GM19455 (cell line): Measurements from ENCODE around the gene PCED1B.

ENCODE experiments used
- ATAC-seq: cut with Tn5 transposase; IDR thresholded peaks from one replicate; pipeline ENCODE4 v1.9.1; 2021; ENCODE audit not compliant: unreplicated experiment

Gene PCED1B

DNA sequence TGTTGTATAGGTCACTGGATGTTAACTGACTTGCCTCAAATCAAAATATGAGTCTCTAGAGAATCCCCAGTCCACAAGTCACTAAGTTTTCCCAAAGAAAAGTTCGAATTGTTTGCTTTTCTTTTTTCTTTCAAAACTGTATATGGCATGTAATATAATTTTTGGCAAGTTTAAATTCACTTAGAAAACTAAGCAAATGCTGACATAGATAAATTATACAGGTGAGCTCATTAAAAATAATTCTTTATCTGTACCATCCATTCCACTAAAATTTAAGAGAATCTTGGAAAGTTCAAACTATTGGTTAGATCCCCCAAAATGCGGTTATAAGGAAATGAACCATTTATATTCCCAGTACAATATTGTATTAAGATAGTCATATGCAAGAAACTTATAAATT is 145.9 kb downstream of the PCED1B start:
- no peak for ATAC-seq

DNA sequence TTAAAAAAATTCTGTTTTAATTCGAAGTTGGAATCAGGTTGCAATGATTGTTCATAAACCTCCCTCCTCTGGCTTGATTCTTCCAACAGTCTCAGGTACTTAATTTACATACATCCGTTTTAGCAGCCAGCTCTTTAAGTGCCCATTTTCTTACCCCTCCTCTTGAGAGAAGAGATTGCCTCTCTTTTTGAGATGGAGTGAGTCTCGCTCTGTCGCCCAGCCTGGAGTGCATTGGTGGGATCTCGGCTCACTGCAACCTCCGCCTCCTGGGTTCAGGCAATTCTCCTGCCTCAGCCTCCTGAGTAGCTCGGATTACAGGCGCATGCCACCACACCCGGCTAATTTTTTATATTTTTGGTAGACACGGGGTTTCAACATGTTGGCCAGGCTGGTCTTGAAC is 146.8 kb downstream of the PCED1B start:
- no peak for ATAC-seq

DNA sequence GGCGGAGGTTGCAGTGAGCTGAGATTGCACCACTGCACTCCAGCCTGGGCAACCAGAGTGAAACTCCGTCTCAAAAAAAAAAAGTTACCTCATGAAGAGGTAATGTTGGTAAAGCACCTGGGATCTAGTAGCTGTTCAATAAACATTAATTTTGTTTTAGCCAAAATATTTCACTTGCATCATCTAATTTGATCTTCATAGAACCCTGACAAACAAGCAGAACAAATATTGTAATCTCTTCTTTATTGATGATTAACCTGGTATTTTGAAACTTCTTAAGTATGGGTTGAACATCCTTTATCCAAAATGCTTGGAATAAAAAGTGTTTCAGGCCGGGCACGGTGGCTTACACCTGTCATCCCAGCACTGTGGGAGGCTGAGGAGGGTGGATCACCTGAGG is 149.4 kb downstream of the PCED1B start:
- ATAC-seq: no peak

DNA sequence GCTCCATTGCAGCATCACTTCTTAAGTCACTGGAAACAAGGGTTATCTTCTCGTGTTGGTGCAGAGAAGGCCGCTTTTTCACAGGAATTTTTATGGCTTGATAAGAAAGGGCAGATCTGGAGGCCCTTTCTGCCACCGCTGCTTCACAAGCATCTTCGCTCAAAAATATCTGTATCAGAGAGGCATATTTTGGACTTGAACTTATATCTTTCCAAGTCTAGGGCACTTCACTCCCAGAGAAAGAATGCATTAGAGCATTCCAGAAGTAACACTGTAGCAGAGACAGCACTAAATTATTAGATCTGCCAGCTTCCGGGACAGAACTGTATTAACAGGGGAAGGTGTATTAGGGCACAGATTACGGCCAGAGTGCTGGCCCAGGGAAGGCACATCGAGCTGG is 152.0 kb downstream of the PCED1B start:
- no peak for ATAC-seq

DNA sequence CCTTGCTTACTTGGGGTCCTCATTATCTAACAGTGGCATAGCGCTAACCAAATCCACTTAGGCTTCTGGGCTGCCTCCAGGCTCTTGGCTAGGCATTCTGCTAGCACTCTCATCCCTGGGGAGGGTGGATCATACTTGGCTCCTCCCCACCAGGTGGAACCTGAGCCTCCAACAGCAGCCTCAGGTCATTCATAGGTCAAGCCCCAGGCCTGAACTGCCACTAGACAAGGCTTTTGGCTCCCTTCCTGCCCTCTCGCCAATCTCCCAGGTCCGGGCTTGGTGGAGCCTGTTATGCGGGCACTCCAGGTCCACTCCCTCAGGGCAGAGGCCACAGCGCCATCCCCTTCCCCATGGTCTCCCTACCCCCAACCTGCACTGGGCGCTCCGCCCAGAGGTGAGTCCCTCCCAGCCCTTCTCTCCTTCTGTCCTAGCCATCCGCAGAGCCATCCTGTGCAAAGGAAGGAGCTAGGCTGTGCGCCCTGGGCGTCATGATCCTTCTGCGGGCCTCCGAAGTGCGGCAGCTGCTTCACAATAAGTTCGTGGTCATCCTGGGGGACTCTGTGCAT is 155.2 kb downstream of the PCED1B start:
- no peak for ATAC-seq

DNA sequence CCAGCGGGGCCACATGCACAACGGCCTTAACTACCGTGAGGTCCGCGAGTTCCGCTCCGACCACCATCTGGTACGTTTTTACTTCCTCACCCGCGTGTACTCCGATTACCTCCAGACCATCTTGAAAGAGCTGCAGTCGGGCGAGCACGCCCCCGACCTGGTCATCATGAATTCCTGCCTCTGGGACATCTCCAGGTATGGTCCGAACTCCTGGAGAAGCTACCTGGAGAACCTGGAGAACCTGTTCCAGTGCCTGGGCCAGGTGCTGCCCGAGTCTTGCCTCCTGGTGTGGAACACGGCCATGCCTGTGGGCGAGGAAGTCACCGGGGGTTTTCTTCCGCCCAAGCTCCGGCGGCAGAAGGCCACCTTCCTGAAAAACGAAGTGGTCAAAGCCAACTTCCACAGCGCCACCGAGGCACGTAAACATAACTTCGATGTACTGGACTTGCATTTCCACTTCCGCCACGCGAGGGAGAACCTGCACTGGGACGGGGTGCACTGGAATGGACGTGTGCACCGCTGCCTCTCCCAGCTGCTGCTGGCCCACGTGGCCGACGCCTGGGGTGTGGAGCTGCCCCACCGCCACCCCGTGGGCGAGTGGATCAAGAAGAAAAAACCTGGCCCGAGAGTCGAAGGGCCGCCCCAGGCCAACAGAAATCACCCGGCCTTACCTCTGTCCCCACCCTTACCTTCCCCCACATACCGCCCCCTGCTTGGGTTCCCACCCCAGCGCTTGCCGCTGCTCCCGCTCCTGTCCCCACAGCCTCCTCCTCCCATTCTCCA is 156.0 kb downstream of the PCED1B start:
- ATAC-seq: no peak

DNA sequence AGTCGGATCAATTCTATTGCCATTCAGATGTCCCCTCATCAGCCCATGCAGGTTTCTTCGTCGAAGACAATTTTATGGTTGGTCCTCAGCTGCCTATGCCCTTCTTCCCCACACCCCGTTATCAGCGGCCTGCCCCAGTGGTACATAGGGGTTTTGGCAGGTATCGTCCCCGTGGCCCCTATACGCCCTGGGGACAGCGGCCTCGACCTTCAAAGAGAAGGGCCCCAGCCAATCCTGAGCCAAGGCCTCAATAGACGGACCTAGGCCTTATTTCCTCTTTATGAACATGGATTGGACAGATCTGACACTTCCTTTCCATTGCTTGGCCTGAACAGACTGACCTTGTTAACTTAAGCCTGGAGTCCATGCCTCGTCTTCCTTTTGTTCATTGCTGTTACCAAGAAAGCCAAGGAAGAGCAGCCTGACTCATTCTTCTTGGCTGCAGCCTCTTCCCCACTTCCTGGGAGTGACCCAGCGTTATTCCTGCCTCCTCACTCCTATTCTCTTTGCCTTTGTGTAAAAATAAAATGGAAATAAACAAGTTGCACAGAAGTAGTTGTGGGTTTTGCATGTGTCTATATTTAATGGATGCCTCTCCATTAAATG is 156.8 kb downstream of the PCED1B start:
- ATAC-seq: no peak

DNA sequence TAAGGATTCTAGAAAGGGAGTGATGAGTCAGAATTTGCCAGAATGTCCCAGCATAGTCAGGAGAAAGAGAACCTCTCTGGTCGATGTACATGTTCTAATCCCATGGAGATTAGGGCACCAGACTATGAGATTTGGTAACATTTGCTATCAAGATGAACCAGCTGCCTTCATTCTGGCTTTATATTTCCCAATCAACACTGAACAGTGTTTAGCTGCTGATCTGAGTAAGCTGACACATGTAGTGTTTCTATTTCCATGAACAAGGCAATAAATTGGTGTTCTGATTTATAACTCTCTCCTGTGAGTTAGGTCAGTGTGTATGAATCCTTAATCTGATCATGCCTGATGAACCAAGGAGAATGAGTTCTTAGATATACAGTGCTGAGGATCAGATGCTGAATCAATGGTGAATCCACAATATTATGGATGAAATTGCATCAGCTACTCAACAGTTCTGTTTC is 158.4 kb downstream of the PCED1B start:
- no peak for ATAC-seq

DNA sequence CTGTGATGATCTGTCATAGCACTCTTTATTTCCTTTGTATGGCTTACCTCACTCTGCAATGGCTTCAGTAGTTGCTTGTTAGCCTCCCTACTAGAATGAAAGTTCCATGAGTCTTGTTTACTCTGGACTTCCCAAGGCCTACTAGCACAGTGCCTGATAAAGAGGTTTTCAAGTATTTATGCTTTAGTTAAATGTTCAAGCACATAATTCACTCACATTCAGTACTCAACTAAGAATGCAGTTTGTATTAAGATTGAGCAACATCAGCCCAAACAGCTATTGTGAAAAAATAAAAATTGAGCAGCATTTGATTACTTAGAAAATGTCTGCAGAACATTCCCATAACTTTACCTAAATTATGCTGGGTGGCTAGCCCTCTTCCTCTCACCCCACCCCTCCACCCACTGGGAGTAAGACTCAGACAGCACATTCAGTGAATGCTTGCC is 159.3 kb downstream of the PCED1B start:
- ATAC-seq: no peak

DNA sequence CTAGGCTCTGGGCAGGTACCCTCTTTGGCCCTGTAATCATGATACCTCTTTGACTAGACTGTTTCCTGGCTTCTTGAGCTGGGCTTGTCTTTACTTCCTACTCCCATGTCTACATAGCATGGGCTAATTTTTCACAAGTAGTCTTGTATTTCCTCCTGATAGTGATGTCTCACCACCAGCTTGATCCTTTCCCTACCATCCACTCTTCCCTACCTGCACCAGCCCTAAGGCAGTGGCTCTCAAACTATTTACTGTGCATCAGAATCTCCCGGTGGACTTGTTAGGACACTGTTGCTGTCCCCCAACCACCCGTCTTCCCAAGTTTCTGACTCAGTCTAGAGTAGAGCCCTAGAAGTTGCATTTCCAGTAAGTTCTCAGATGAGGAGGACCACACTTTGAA is 163.0 kb downstream of the PCED1B start:
- no peak for ATAC-seq

DNA sequence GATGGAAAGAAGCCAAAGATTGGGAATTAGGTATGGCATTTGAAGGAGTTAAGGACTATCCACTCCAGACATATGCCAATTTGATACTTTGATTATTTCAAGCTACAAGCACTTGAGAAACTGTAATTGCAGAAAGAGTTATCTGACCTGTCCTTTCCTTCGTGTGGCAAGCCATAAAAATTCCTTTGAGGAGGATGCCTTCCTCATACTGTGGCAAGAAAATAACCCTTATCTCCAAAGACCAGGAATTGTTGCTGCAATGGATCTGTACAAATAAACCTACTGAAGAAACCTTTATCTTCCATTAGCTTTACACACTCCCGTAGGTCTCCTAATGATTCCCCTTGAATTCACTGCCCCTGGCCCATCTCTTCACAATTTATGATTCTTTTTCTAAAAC is 165.4 kb downstream of the PCED1B start:
- ATAC-seq: no peak

DNA sequence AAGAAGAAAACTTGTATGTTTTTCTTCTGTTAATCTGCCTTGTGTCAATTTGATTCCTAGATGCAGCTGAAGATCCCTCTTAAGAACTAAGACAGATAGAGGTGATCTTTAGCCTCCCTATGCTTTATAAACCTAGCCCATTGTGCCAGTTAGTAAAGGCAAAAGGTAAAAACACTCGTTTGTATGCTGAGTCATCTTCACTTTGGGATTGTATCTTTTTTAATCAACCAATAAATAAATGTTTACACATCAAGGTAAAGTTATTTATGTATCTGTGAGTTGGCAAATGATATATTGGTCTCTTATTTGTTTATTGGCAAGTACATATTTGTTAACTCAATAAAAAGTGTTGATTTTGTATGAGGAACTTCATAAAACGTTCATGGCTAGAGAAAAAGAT is 166.2 kb downstream of the PCED1B start:
- no peak for ATAC-seq

DNA sequence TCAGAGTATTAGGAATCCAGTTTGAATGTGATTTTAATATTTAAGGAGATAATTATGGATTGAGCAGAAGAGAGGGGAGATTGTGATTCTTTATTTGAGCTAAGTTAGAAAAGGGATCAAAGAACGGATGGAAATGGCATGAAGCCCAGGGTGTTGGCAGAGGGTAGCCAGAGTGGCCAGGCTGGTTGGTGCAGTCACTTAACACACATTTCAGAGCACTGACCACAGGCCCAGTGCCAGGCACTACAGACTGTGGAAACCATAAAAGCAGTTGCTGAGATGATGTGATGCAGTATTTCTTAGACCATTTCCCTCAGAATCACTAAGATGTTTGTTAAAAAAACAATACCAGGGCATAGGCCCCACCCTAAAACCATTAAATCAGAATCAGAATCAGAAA is 168.0 kb downstream of the PCED1B start:
- no peak for ATAC-seq

DNA sequence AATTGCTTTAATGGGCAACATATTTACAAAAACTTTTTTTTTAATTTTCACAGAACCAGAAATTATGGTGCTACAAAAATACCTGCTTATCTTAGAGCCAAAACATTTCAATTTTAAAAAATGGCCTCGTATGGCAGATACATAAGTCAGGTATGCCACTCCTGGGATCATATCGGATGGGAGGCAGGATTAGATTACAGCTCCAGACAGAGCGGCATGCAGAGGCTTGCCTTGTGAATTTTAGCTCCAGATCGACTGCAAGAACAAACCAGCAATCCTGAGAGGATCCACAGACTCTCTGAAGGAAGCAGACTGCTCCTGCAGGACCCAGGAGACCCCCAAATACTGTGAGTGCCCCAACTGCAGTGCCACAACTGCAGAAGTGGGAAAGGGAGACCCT is 169.7 kb downstream of the PCED1B start:
- ATAC-seq: no peak

DNA sequence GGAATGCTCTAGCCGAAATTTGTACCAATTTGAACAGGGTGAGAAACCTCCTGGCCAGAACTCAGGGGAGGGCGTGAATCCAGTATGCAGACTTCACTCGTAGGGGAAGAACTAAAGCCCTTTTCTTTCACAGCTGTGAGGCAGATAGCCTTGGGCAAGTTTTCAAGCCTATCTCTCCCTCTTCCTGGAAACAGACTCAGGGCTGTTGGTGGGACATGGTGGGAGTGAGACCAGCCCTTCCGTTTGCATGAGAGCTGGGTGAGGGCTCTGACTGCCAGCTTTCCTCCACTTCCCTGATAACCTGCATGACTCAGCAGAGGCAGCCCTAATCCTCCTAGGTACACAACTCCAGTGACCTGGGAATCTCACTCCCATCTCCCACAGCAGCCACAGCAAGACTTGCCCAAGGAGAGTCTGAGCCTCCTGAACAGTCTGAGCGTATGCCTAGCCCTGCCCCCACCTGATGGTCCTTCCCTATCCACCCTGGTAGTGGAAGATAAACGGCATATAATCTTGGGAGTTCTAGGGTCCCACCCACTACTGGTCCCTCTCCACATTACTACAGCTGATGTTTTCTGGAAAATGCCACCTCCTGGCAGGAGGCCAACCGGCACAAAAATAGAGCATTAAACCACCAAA is 170.4 kb downstream of the PCED1B start:
- ATAC-seq: no peak

DNA sequence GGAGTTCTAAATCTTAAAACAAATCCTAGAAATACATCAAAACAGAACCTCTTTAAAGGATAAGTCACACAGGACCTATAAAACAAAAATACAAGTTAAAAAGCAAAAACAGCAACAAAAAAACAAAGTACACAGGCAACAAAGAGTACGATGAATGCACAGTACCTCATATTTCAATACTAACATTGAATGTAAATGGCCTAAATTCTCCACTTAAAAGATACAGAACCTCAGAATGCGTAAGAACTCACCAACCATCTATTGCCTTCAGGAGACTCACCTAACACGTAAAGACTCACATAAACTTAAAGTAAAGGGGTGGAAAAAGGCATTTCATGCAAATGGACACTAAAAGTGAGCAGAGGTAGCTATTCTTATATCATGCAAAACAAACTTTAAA is 172.5 kb downstream of the PCED1B start:
- ATAC-seq: no peak

DNA sequence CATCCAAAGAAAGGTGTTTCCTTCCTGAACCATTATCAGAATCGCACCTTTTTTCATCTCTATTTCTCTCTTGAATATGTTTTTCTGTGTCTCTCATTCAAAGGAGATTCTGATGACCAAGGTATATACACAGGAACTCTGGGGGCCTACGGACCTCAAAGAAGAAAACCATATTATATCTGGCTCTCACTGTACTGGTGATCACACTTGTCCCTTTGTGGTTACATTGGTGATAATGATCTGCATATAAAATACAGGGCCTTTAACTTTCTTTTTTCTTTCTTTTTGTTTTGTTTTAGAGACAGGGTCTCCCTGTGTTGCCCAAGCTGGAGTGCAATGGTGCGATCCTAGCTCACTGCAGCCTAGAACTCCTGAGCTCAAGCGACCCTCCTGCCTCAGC is 185.5 kb downstream of the PCED1B start:
- ATAC-seq: no peak

DNA sequence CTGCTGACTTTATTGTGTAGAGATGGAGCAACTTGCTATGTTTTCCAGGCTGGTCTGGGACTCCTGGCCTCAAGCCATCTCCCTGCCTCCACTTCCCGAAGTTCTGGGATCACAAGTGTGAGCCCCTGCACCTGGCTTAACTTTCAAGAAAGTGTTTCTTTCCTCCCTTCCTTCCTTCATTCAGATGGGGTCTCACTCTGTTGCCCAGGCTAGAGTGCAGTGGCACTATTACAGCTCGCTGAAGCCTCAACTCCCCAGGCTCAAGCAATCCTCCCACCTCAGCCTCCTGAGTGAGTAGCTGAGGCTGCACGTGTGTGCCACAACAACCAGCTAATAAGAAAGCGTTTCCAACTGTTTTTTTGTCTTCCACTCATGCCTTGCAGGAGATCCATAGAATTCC is 186.0 kb downstream of the PCED1B start:
- no peak for ATAC-seq

DNA sequence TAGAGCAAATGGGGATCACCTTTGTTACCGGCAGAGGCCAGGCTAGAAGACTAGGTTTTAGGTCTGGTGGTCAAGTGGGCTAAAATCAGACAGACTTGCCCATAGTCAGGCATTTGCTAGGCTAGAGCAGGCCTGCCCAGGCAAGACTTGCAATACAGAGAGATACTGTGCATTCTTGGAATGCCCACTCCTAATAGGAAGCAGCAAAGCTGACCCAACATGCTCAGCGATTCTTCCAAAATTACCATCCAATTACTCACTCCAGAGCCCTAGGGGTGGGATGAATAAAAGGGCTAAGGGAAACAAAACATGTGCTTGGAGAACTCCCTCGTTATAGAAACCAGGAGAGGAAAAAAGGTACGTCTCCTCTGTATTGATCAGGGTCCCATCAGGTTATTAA is 188.2 kb downstream of the PCED1B start:
- no peak for ATAC-seq

DNA sequence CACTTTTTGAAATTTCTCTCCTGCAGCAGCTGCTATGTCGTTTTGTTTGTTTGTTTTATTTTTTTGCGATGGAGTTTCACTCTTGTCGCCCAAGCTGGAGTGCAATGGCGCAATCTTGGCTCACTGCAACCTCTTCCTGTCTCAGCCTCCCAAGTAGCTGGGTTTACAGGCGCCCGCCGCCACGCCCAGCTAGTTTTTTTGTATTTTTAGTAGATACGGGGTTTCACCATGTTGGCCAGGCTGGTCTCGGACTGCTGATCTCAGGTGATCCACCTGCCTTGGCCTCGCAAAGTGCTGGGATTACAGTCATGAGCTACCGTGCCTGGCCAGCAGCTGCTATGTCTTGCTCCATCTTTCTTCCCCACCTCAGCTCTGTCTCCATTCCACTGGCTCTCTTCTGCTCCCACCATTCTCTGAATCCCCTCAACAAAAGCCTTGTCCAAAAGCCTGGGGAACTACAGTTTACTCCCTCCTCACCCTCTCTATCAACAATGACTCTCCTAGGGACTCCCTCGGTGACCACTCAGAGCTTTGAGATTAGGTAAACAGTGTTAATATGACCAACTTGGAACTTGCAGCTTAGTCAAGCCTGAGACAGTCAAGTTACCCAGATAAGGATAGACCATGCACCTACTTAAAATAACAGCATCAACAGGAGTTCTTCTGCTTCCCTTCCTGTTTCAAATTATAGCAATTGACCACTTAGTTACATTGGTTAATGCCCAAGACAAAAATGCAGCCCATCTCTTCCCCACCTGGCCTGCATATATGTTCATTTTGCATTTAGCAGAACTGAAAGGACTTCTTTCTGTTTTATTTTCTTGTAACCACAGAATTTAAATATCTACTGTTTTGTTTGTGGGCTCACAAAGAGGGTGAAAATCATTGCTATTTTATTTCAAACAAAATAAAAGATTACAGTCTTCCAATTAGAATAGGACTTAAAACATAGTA is 189.4 kb downstream of the PCED1B start:
- ATAC-seq: peak; percentile 73

DNA sequence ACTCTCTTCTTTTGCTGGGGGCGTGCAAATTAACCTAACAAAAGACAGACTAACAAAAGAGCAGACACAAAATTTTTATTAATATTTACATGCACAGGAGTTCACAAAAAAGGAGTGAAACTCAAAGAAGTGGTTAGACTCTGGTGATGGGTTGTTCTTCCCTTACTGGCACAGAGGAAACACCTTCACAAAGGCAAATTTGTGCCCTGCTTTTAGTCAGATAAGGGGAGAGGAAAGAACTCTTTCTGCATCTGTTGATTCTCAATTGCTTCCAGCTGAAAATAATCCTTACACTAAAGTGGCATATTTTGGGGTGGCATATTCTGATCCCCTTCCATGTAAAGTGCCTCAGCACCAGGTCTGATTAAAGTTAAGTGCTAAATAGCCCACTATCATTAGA is 190.5 kb downstream of the PCED1B start:
- no peak for ATAC-seq
